NK-92 (cell line): ENCODE data around the gene SLC28A1.

ENCODE experiments used
- DNase-seq: peaks from one replicate; lab custom pipeline; 2025; ENCODE audit not compliant: unreplicated experiment; lab: John Stamatoyannopoulos, UW

Gene SLC28A1

GRCh38 chr15:84883466-84883865 lies 996 bp upstream of the SLC28A1 start:
- no peak for DNase-seq

- DNase-seq = no peak
These were observed 1.3 kb downstream of the SLC28A1 start for GRCh38 chr15:84885801-84886200.

- no peak for DNase-seq
These were observed 1.9 kb downstream of the SLC28A1 start for GRCh38 chr15:84886211-84886983.

GRCh38 chr15:84886984-84887299 lies 2.5 kb downstream of the SLC28A1 start:
- DNase-seq = no peak

GRCh38 chr15:84887938-84888337 lies 3.5 kb downstream of the SLC28A1 start:
- no peak for DNase-seq

- no peak for DNase-seq
These were observed 4.2 kb downstream of the SLC28A1 start for GRCh38 chr15:84888639-84889038.

GRCh38 chr15:84889313-84889990 lies 5.0 kb downstream of the SLC28A1 start:
- DNase-seq = no peak

GRCh38 chr15:84889991-84890669 lies 5.7 kb downstream of the SLC28A1 start:
- DNase-seq = no peak

GRCh38 chr15:84890670-84891162 lies 6.3 kb downstream of the SLC28A1 start:
- no peak for DNase-seq

- DNase-seq = no peak
These were observed 6.9 kb downstream of the SLC28A1 start for GRCh38 chr15:84891339-84891738.

- no peak for DNase-seq
These were observed 8.4 kb downstream of the SLC28A1 start for GRCh38 chr15:84892786-84893307.

- DNase-seq = no peak
These were observed 9.1 kb downstream of the SLC28A1 start for GRCh38 chr15:84893607-84894006.

- no peak for DNase-seq
These were observed 10.4 kb downstream of the SLC28A1 start for GRCh38 chr15:84894736-84895425.

- no peak for DNase-seq
These were observed 14.3 kb downstream of the SLC28A1 start for GRCh38 chr15:84898761-84899160.

- DNase-seq = no peak
These were observed 15.3 kb downstream of the SLC28A1 start for GRCh38 chr15:84899750-84900149.

GRCh38 chr15:84901540-84901939 lies 17.1 kb downstream of the SLC28A1 start:
- DNase-seq = no peak

GRCh38 chr15:84903751-84904150 lies 19.3 kb downstream of the SLC28A1 start:
- no peak for DNase-seq

- DNase-seq = no peak
These were observed 20.0 kb downstream of the SLC28A1 start for GRCh38 chr15:84904419-84904818.

GRCh38 chr15:84905016-84905916 lies 20.8 kb downstream of the SLC28A1 start:
- no peak for DNase-seq

- DNase-seq = no peak
These were observed 23.3 kb downstream of the SLC28A1 start for GRCh38 chr15:84907731-84908130.
